Astrocyte (in vitro differentiated cells and primary cell): ENCODE results near the gene EVI5L. TPM values are rescaled to one million over a fixed set of nuclear protein-coding genes. Genes with fewer than 3 reads are reported as not detected.

Source experiments
- DNase-seq: peaks from one replicate; pipeline ENCODE4 v3.0.0-alpha.2; 2010; ENCODE audit warnings: low read depth
- FAIRE-seq: peaks from 2 replicates; lab custom pipeline; 2011; peaks lifted over from hg19 to GRCh38; lab: Jason Lieb, UNC
- H2AFZ ChIP-seq: 2 replicates; pipeline ENCODE4 v1.6.0; 2012; ENCODE audit warnings: low read depth, low read length, inconsistent platforms
- H3K27ac ChIP-seq: 2 replicates; pipeline ENCODE4 v1.5.1; 2011; ENCODE audit warnings: low read depth, low read length, inconsistent platforms
- H3K27me3 ChIP-seq: 2 replicates; pipeline ENCODE4 v1.6.0; 2011; ENCODE audit warnings: low read length, inconsistent platforms; ENCODE audit not compliant: insufficient read depth
- H3K36me3 ChIP-seq: 2 replicates; pipeline ENCODE4 v1.5.1; 2011; ENCODE audit warnings: low read length, inconsistent platforms; ENCODE audit not compliant: insufficient read depth
- H3K4me1 ChIP-seq: 2 replicates; pipeline ENCODE4 v1.5.1; 2011; ENCODE audit warnings: low read length, inconsistent platforms; ENCODE audit not compliant: insufficient read depth
- H3K4me2 ChIP-seq: 2 replicates; pipeline ENCODE4 v1.6.0; 2012; ENCODE audit warnings: low read length, inconsistent platforms
- H3K4me3 ChIP-seq: 2 replicates; pipeline ENCODE4 v1.5.1; 2011; ENCODE audit warnings: low read depth, mild to moderate bottlenecking, low read length, inconsistent platforms; ENCODE audit not compliant: insufficient read depth
- H3K79me2 ChIP-seq: 2 replicates; pipeline ENCODE4 v1.6.0; 2012; ENCODE audit warnings: mild to moderate bottlenecking, low read length, inconsistent platforms; ENCODE audit not compliant: insufficient read depth
- H3K9ac ChIP-seq: 2 replicates; pipeline ENCODE4 v1.6.0; 2012; ENCODE audit warnings: mild to moderate bottlenecking, low read length, inconsistent platforms
- H3K9me3 ChIP-seq: 2 replicates; pipeline ENCODE4 v1.5.1; 2012; ENCODE audit warnings: low read depth, mild to moderate bottlenecking, low read length, inconsistent platforms; ENCODE audit not compliant: insufficient read depth
- H4K20me1 ChIP-seq: 2 replicates; pipeline ENCODE4 v1.6.0; 2012; ENCODE audit warnings: low read length, inconsistent platforms; ENCODE audit not compliant: insufficient read depth
- H3K27ac Mint-ChIP-seq: one replicate; pipeline ENCODE4 v1.8.0; 2021; ENCODE audit warnings: mild to moderate bottlenecking, mixed read lengths; ENCODE audit not compliant: unreplicated experiment
- H3K27me3 Mint-ChIP-seq: one replicate; pipeline ENCODE4 v1.8.0; 2021; ENCODE audit warnings: low read depth, mixed read lengths; ENCODE audit not compliant: unreplicated experiment
- H3K36me3 Mint-ChIP-seq: one replicate; pipeline ENCODE4 v1.8.0; 2021; ENCODE audit warnings: low read depth, mixed read lengths; ENCODE audit not compliant: unreplicated experiment
- H3K4me1 Mint-ChIP-seq: one replicate; pipeline ENCODE4 v1.8.0; 2021; ENCODE audit warnings: low read depth, mixed read lengths; ENCODE audit not compliant: unreplicated experiment
- H3K4me3 Mint-ChIP-seq: one replicate; pipeline ENCODE4 v1.8.0; 2021; ENCODE audit warnings: mild to moderate bottlenecking, moderate library complexity, mixed read lengths; ENCODE audit not compliant: unreplicated experiment
- H3K9me3 Mint-ChIP-seq: one replicate; pipeline ENCODE4 v1.8.0; 2021; ENCODE audit warnings: mild to moderate bottlenecking, mixed read lengths; ENCODE audit not compliant: unreplicated experiment
- EZH2 ChIP-seq: IDR thresholded peaks from 2 replicates; pipeline ENCODE4 v1.6.1; 2012; ENCODE audit warnings: mild to moderate bottlenecking, low read length, inconsistent platforms; ENCODE audit not compliant: insufficient read depth
- total RNA-seq: library from RNA; stranded (reverse); gene quantifications from 2 replicates; pipeline ENCODE4 v1.2.1, GENCODE V29; 2021
- TF ChIP-seq, protein P1 (sequence below): IDR thresholded peaks from 2 replicates; pipeline ENCODE4 v1.5.1; 2011; ENCODE audit warnings: low read depth, mild to moderate bottlenecking, inconsistent platforms, low read length, moderate library complexity; ENCODE audit not compliant: insufficient read depth

The EVI5L gene
- total RNA-seq, 1 donor from 2014 or later: 22.1 TPM

DNA sequence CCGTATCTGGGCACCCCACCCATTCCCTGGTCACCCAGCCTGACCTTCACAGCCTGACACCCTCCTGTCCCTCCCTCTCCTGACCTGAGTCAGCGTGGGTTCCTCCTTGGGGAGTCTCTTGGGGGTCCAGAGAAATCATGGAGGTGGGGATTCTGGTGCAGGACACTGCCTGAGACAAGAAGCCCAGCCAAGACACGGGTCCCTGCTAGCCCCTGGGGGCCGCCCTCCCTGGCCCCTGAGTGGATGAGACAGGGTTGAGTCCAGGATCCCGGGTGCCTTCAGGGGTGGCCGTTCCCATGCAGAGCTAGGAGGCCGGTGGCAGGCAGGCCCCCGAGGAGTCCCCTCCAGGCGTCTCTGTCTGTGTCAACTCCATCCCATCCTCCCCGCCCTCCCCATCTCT lies 75.2 kb downstream of the EVI5L start:
- H3K4me3 Mint-ChIP-seq: peak overlapping the region; percentile 87
- H3K27me3 Mint-ChIP-seq: no peaks in the 10 kb centered on the region
- no peaks in the 10 kb centered on the region for H3K27me3 ChIP-seq
- H3K9me3 Mint-ChIP-seq: peaks cover 2% of the 10 kb centered on the region
- H3K4me1 Mint-ChIP-seq: peaks cover 5% of the 10 kb centered on the region
- peak overlapping the region; percentile 89 for H3K27ac Mint-ChIP-seq
- H3K4me1 ChIP-seq: peaks cover 21% of the 10 kb centered on the region
- no peaks in the 10 kb centered on the region for H3K9me3 ChIP-seq
- H3K4me3 ChIP-seq: no peak overlapping the region
- no peaks in the 10 kb centered on the region for H3K36me3 ChIP-seq
- H4K20me1 ChIP-seq: peaks cover 49% of the 10 kb centered on the region
- H3K4me2 ChIP-seq: peak overlapping the region; percentile 100
- peaks cover 3% of the 10 kb centered on the region for H3K36me3 Mint-ChIP-seq
- H3K79me2 ChIP-seq: peaks cover 45% of the 10 kb centered on the region
- FAIRE-seq (no peak), DNase-seq (no peak)
- H2AFZ ChIP-seq: no peak overlapping the region
- H3K9ac ChIP-seq: peak overlapping the region; percentile 92
- TF ChIP-seq, protein P1, sequence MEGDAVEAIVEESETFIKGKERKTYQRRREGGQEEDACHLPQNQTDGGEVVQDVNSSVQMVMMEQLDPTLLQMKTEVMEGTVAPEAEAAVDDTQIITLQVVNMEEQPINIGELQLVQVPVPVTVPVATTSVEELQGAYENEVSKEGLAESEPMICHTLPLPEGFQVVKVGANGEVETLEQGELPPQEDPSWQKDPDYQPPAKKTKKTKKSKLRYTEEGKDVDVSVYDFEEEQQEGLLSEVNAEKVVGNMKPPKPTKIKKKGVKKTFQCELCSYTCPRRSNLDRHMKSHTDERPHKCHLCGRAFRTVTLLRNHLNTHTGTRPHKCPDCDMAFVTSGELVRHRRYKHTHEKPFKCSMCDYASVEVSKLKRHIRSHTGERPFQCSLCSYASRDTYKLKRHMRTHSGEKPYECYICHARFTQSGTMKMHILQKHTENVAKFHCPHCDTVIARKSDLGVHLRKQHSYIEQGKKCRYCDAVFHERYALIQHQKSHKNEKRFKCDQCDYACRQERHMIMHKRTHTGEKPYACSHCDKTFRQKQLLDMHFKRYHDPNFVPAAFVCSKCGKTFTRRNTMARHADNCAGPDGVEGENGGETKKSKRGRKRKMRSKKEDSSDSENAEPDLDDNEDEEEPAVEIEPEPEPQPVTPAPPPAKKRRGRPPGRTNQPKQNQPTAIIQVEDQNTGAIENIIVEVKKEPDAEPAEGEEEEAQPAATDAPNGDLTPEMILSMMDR: no peak
- no peak for TF ChIP-seq EZH2
- H3K27ac ChIP-seq: no peak overlapping the region

GRCh38 chr19:7905859-7906258 lies 75.8 kb downstream of the EVI5L start:
- H4K20me1 ChIP-seq: peaks cover 49% of the 10 kb centered on the region
- no peak overlapping the region for H3K9ac ChIP-seq
- Mint-ChIP-seq H3K4me3 (peak overlapping the region; percentile 51), H3K4me1 (peaks cover 5% of the 10 kb centered on the region), H3K27me3 (no peaks in the 10 kb centered on the region), H3K36me3 (no peaks in the 10 kb centered on the region), H3K9me3 (peaks cover 2% of the 10 kb centered on the region), H3K27ac (no peak overlapping the region)
- no peak for FAIRE-seq
- no peak overlapping the region for H3K27ac ChIP-seq
- no peaks in the 10 kb centered on the region for H3K27me3 ChIP-seq
- DNase-seq: no peak
- H3K4me3 ChIP-seq: no peak overlapping the region
- peak overlapping the region; percentile 100 for H3K4me2 ChIP-seq
- peaks cover 21% of the 10 kb centered on the region for H3K4me1 ChIP-seq
- no peaks in the 10 kb centered on the region for H3K9me3 ChIP-seq
- H3K36me3 ChIP-seq: no peaks in the 10 kb centered on the region
- peaks cover 45% of the 10 kb centered on the region for H3K79me2 ChIP-seq
- TF ChIP-seq, protein P1: no peak
- TF ChIP-seq EZH2: no peak
- no peak overlapping the region for H2AFZ ChIP-seq

DNA sequence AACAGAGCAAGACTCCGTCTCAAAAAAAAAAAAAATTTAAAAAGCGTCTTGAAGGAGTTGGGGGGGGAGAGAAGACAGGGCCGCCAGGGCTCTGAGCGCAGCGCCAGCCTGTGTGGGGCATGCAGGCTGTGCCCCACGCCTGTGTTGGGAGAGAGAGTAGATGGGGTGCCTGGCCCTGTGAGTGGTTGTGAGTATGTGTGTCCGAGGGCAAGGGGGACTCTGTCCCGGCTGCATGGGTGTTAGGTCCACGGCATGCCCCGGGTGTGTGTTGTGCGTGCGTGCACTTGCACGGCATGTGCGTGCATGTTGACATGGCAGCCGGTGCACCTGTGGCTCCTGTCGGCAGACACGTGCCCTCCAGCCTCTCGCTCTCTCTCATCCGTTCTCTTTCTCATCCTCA lies 77.1 kb downstream of the EVI5L start:
- H3K27me3 ChIP-seq: no peaks in the 10 kb centered on the region
- no peak overlapping the region for H3K27ac Mint-ChIP-seq
- no peaks in the 10 kb centered on the region for H3K9me3 ChIP-seq
- peaks cover 5% of the 10 kb centered on the region for H3K4me1 Mint-ChIP-seq
- no peak for FAIRE-seq
- H3K4me1 ChIP-seq: peaks cover 21% of the 10 kb centered on the region
- H3K79me2 ChIP-seq: peaks cover 45% of the 10 kb centered on the region
- DNase-seq: no peak
- peaks cover 3% of the 10 kb centered on the region for H3K36me3 Mint-ChIP-seq
- peaks cover 2% of the 10 kb centered on the region for H3K9me3 Mint-ChIP-seq
- no peak overlapping the region for H3K9ac ChIP-seq
- no peak overlapping the region for H3K4me3 Mint-ChIP-seq
- no peaks in the 10 kb centered on the region for H3K36me3 ChIP-seq
- no peak overlapping the region for H2AFZ ChIP-seq
- no peak overlapping the region for H3K4me3 ChIP-seq
- TF ChIP-seq, protein P1: no peak
- TF ChIP-seq EZH2: no peak
- no peaks in the 10 kb centered on the region for H3K27me3 Mint-ChIP-seq
- no peak overlapping the region for H3K27ac ChIP-seq
- H4K20me1 ChIP-seq: peaks cover 49% of the 10 kb centered on the region
- H3K4me2 ChIP-seq: no peak overlapping the region
